Effector memory CD8-positive, alpha-beta T cell (primary cell): ENCODE results near the gene CDC42BPA.

ENCODE experiments used
- ATAC-seq: fragments of 150-1000 bp; cut with Tn5 transposase; replicated peaks from 2 replicates; pipeline ENCODE4 v1.10.0; 2021; ENCODE audit warnings: mild to moderate bottlenecking, moderate library complexity
- DNase-seq, 3 experiments: peaks; one replicate each; pipeline ENCODE4 v3.0.0; 2021
- H3K27ac Mint-ChIP-seq, 2 donors: one replicate each; pipeline ENCODE4 v1.8.0; 2022; ENCODE audit warnings: mild to moderate bottlenecking in 2 of 2, mixed read lengths in 2 of 2, moderate library complexity in 2 of 2
- H3K27me3 Mint-ChIP-seq, 2 donors: one replicate each; pipeline ENCODE4 v1.8.0; 2022; ENCODE audit warnings: mixed read lengths in 2 of 2
- H3K36me3 Mint-ChIP-seq: one replicate; pipeline ENCODE4 v1.8.0; 2022; ENCODE audit warnings: mild to moderate bottlenecking, moderate library complexity, mixed read lengths; ENCODE audit not compliant: insufficient read depth
- H3K4me1 Mint-ChIP-seq, 2 donors: one replicate each; pipeline ENCODE4 v1.8.0; 2022; ENCODE audit warnings: low read depth in 2 of 2, mixed read lengths in 2 of 2
- H3K4me3 Mint-ChIP-seq, 2 donors: one replicate each; pipeline ENCODE4 v1.8.0; 2022; ENCODE audit warnings: mild to moderate bottlenecking in 2 of 2, mixed read lengths in 2 of 2, moderate library complexity in 2 of 2
- H3K9me3 Mint-ChIP-seq, 2 donors: one replicate each; pipeline ENCODE4 v1.8.0; 2022; ENCODE audit warnings: mixed read lengths in 2 of 2

Gene CDC42BPA

DNA sequence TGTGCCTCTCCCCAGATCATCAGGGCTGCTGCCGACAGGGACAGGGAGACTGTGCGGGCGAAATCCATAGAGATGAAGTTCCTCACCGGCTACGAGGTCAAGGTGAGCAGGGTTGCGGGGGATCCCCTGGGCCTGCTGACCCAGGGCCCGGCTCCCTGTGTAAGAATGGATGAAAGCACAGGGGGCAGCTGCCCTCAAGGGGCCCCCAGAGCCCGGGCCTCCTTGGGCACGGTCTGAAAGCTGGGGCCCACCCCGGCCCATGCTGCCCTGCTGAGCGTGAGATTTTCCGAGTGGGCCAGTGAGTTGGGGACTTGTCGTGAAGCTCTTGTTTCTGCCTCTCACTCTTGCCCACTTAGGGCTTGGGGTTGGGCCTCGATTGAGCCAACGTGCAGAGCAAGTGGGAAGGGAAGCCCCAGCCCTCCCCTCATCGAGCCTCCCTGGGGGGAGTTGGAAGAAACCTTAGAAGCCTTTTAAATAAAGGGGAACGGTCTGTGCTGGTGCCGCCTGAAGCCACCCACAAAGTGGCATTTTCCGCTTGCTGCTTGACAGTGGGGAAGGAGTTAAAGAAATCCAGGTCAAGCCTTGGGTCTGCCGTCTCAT lies 333.0 kb downstream of the CDC42BPA start:
- H3K27ac Mint-ChIP-seq: no peak overlapping the region
- H3K4me3 Mint-ChIP-seq: no peak overlapping the region
- no peaks in the 10 kb centered on the region for H3K27me3 Mint-ChIP-seq
- DNase-seq (no peak), ATAC-seq (no peak)
- peaks cover 15% of the 10 kb centered on the region for H3K36me3 Mint-ChIP-seq
- H3K9me3 Mint-ChIP-seq: no peaks in the 10 kb centered on the region
- peaks cover 6 to 12% of the 10 kb centered on the region in 2 donors for H3K4me1 Mint-ChIP-seq

- DNase-seq (no peak), ATAC-seq (no peak)
- Mint-ChIP-seq H3K4me3 (no peak overlapping the region), H3K4me1 (peaks cover 4 to 6% of the 10 kb centered on the region in 2 donors), H3K27ac (no peak overlapping the region), H3K27me3 (no peaks in the 10 kb centered on the region), H3K9me3 (no peaks in the 10 kb centered on the region), H3K36me3 (peaks cover 15% of the 10 kb centered on the region)
Measured at GRCh38 chr1:226984521-226985238, 333.6 kb downstream of the CDC42BPA start.

DNA sequence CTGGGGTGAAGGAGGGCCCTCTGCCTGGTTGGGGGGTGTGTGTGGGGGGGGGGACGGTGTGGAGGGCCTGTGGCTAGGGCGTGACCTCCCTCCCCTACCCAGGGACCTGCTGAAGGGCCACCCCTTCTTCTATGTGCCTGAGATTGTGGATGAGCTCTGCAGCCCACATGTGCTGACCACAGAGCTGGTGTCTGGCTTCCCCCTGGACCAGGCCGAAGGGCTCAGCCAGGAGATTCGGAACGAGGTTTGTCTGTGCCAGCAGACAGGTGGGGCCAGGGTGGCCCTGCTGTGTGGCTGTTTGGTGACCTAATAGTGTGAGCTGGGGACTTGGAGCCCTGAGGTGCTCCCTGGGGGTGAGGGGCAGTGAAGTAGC lies 334.3 kb downstream of the CDC42BPA start:
- DNase-seq (no peak), ATAC-seq (no peak)
- no peaks in the 10 kb centered on the region for H3K9me3 Mint-ChIP-seq
- no peaks in the 10 kb centered on the region for H3K27me3 Mint-ChIP-seq
- no peak overlapping the region for H3K27ac Mint-ChIP-seq
- peaks cover 15% of the 10 kb centered on the region for H3K36me3 Mint-ChIP-seq
- no peaks in the 10 kb centered on the region for H3K4me1 Mint-ChIP-seq
- no peak overlapping the region for H3K4me3 Mint-ChIP-seq

GRCh38 chr1:226983247-226983991 lies 334.9 kb downstream of the CDC42BPA start:
- ATAC-seq (no peak), DNase-seq (no peak)
- Mint-ChIP-seq H3K4me3 (no peak overlapping the region), H3K36me3 (peaks cover 15% of the 10 kb centered on the region), H3K27me3 (no peaks in the 10 kb centered on the region), H3K9me3 (no peaks in the 10 kb centered on the region), H3K4me1 (no peaks in the 10 kb centered on the region), H3K27ac (peak overlapping the region in 1 of 2 donors; percentile 87)

DNA sequence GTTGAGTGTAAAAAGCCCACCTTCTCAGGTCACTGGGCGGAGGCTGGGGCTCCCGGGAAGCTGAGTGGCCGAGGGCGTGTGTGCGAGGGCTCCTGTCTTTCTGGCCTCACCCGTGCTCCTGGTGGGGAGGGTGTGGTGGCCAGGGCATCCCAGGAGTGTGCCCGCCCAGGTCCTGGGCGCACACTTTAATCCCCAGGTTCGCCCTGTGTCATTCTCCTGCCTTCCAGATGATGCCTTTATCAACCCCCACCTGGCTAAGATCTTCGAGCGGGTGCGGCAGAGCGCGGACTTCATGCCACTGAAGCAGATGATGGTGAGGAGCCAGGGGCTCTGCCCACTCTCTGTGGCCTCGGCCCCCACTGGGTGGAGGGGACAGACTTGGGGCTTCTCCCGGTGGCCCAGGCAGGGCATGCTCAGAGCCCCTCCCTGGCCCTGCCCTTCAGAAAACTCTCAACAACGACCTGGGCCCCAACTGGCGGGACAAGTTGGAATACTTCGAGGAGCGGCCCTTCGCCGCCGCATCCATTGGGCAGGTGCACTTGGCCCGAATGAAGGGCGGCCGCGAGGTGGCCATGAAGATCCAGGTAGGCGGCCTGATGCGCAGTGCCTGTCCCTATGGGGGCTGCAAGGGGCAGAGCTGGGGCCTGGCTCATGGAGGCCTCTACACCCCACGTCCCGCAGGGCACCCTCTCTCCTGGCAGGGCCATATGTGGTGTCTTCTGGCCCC lies 335.7 kb downstream of the CDC42BPA start:
- H3K4me3 Mint-ChIP-seq: no peak overlapping the region

DNA sequence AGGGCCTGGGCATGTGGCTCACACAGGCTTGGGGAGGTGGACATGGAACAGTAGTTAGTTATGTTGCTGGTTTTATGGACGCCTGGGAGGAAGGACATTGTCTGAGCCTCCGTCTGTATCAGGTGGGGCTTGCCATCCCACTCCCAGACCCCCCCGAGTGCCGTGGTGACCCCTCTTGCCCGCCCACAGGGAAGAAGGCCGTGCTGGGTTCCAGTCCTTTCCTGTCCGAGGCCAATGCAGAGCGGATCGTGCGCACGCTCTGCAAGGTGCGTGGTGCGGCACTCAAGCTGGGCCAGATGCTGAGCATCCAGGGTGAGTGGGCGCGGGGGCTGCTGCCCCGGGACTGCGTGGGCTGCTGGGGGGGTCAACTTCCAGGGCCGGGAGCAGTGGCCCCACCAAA lies 336.5 kb downstream of the CDC42BPA start:
- Mint-ChIP-seq H3K27ac (no peak overlapping the region), H3K4me1 (no peaks in the 10 kb centered on the region), H3K27me3 (no peaks in the 10 kb centered on the region), H3K9me3 (no peaks in the 10 kb centered on the region), H3K36me3 (peaks cover 15% of the 10 kb centered on the region), H3K4me3 (no peak overlapping the region)
- no peak for DNase-seq
- ATAC-seq: no peak

More for the DNA sequence above, 335.7 kb downstream of the CDC42BPA start:
- Mint-ChIP-seq H3K27me3 (no peaks in the 10 kb centered on the region), H3K36me3 (peaks cover 15% of the 10 kb centered on the region), H3K4me1 (no peaks in the 10 kb centered on the region), H3K27ac (peak overlapping the region in 1 of 2 donors; percentile 87), H3K9me3 (no peaks in the 10 kb centered on the region)
- DNase-seq (no peak), ATAC-seq (no peak)

DNA sequence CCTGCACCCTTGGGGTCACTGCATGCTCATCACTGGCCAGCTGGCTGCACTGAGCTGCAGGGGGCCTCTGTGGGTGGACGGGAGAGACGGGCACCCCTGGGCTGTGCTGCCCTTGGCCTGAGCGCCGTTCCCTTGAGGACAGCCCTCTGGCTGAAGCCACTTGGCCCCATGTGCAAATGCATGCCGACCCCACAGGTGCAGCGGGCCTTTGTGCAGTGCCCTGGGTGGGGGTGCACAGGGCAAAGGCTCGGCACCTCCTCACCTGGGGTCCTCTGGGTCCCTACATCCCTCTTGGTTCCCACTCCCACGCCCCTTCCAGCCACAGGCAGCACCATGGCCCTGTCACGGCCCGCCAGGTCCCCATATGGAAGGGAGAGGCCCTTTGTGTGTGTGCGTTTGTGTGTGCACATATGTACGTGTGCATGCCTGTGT lies 336.9 kb downstream of the CDC42BPA start:
- peaks cover 15% of the 10 kb centered on the region for H3K36me3 Mint-ChIP-seq
- no peak for ATAC-seq
- no peaks in the 10 kb centered on the region for H3K9me3 Mint-ChIP-seq
- H3K27me3 Mint-ChIP-seq: no peaks in the 10 kb centered on the region
- no peaks in the 10 kb centered on the region for H3K4me1 Mint-ChIP-seq
- DNase-seq: no peak
- H3K4me3 Mint-ChIP-seq: no peak overlapping the region
- H3K27ac Mint-ChIP-seq: no peak overlapping the region

- no peak for DNase-seq
- peaks cover 10% of the 10 kb centered on the region for H3K36me3 Mint-ChIP-seq
- H3K27ac Mint-ChIP-seq: no peak overlapping the region
- no peaks in the 10 kb centered on the region for H3K9me3 Mint-ChIP-seq
- no peaks in the 10 kb centered on the region for H3K4me1 Mint-ChIP-seq
- no peaks in the 10 kb centered on the region for H3K27me3 Mint-ChIP-seq
- no peak overlapping the region for H3K4me3 Mint-ChIP-seq
- ATAC-seq: no peak
Measured at GRCh38 chr1:226980565-226981385, 337.5 kb downstream of the CDC42BPA start.

GRCh38 chr1:226980122-226980560 lies 338.2 kb downstream of the CDC42BPA start:
- Mint-ChIP-seq H3K4me1 (no peaks in the 10 kb centered on the region), H3K9me3 (no peaks in the 10 kb centered on the region), H3K27me3 (no peaks in the 10 kb centered on the region), H3K36me3 (peaks cover 6% of the 10 kb centered on the region), H3K27ac (peak overlapping the region in 1 of 2 donors; percentile 44), H3K4me3 (no peak overlapping the region)
- ATAC-seq (no peak), DNase-seq (no peak)

GRCh38 chr1:226979517-226980121 lies 338.7 kb downstream of the CDC42BPA start:
- Mint-ChIP-seq H3K27ac (peak overlapping the region in 1 of 2 donors; percentile 44), H3K9me3 (no peaks in the 10 kb centered on the region), H3K4me3 (no peak overlapping the region), H3K27me3 (no peaks in the 10 kb centered on the region), H3K4me1 (no peaks in the 10 kb centered on the region), H3K36me3 (peaks cover 5% of the 10 kb centered on the region)
- DNase-seq (no peak), ATAC-seq (no peak)

- no peaks in the 10 kb centered on the region for H3K9me3 Mint-ChIP-seq
- no peak overlapping the region for H3K27ac Mint-ChIP-seq
- no peak for DNase-seq
Measured at GRCh38 chr1:226979115-226979516, 339.2 kb downstream of the CDC42BPA start.

DNA sequence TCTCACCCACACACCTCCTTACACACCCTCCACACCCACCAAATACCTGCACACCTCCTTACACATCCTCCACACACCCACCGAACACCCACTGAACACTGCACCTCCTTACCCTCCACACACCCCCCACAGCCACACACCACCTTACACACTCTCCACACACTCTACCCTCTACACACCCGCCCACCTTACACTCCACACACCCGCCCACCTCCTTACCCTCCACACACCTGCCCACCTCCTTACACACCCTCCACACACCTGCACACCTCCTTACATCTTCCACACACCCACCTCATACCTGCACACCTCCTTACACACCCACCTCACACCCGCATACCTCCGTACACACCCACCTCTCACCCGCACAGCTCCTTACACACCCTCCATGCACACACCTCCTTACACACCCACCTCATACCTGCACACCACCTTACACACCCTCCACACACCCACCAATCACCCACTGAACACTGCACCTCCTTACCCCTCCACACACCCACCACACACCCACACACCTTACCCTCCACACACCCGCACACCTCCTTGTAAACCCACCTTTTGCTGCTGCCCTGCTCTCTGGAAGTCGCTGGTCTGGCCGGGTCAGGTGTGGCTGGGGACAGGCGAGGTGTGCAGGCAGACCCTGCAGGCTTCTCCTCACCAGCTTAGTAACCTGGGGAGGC lies 339.7 kb downstream of the CDC42BPA start:
- Mint-ChIP-seq H3K27me3 (no peaks in the 10 kb centered on the region), H3K4me3 (no peak overlapping the region), H3K9me3 (no peaks in the 10 kb centered on the region), H3K4me1 (peaks cover 0 to 2% of the 10 kb centered on the region in 2 donors), H3K36me3 (peaks cover 5% of the 10 kb centered on the region), H3K27ac (no peak overlapping the region)
- DNase-seq (no peak), ATAC-seq (no peak)

More at GRCh38 chr1:226979115-226979516, 339.2 kb downstream of the CDC42BPA start:
- ATAC-seq: no peak
- Mint-ChIP-seq H3K36me3 (peaks cover 5% of the 10 kb centered on the region), H3K4me3 (no peak overlapping the region), H3K27me3 (no peaks in the 10 kb centered on the region), H3K4me1 (peaks cover 0 to 2% of the 10 kb centered on the region in 2 donors)
